H1 (cell line): ENCODE data around the gene ANKRD13B. TPM values are rescaled to one million over a fixed set of nuclear protein-coding genes. Genes with fewer than 3 reads are reported as not detected.

Experiments used
- CTCF ChIA-PET: fragments of 300-600 bp; sonication (Branson Sonifier 250); formaldehyde crosslinking; loops from one replicate; lab custom pipeline; 2021; ENCODE audit not compliant: partially characterized antibody; lab: Charles Lee
- POLR2A ChIA-PET: fragments of 300-600 bp; sonication (Branson Sonifier 250); formaldehyde crosslinking; loops from one replicate; lab custom pipeline; 2021; ENCODE audit warnings: inconsistent platforms; ENCODE audit not compliant: partially characterized antibody; lab: Charles Lee
- DNase-seq, 2 experiments: peaks; one replicate each; pipeline versions ENCODE4 v3.0.0 to v3.0.0-alpha.2; 2010 to 2022; ENCODE audit warnings: low spot score in 2 of 2, low read depth in 1 of 2, mixed read lengths in 1 of 2
- FAIRE-seq: peaks from 2 replicates; lab custom pipeline; 2011; peaks lifted over from hg19 to GRCh38; lab: Jason Lieb, UNC
- H2AFZ ChIP-seq: 2 replicates; pipeline ENCODE4 v1.8.1; 2012; ENCODE audit warnings: low read length, inconsistent platforms
- H2AK5ac ChIP-seq: 2 replicates; pipeline ENCODE4 v1.6.1; 2013; ENCODE audit warnings: low read depth, low read length
- H2BK120ac ChIP-seq: replicated peaks from 2 replicates; pipeline ENCODE3; 2013; ENCODE audit warnings: low read depth, low read length, inconsistent platforms
- H2BK12ac ChIP-seq: 2 replicates; pipeline ENCODE4 v1.6.1; 2013; ENCODE audit warnings: low read depth, low read length
- H2BK15ac ChIP-seq: 2 replicates; pipeline ENCODE4 v1.6.1; 2013; ENCODE audit warnings: low read length
- H2BK20ac ChIP-seq: 2 replicates; pipeline ENCODE4 v1.6.1; 2013; ENCODE audit warnings: low read length
- H2BK5ac ChIP-seq: 2 replicates; pipeline ENCODE4 v1.6.1; 2013; ENCODE audit warnings: low read depth, low read length
- H3K14ac ChIP-seq: 2 replicates; pipeline ENCODE4 v1.6.1; 2013; ENCODE audit warnings: inconsistent platforms; ENCODE audit not compliant: insufficient read length
- H3K18ac ChIP-seq: 2 replicates; pipeline ENCODE4 v1.6.1; 2013; ENCODE audit warnings: low read length; ENCODE audit errors: extremely low read depth
- H3K23ac ChIP-seq: 2 replicates; pipeline ENCODE4 v1.6.1; 2013; ENCODE audit warnings: inconsistent platforms; ENCODE audit not compliant: insufficient read length
- H3K23me2 ChIP-seq: 2 replicates; pipeline ENCODE4 v1.6.1; 2013; ENCODE audit warnings: low read depth, low read length
- H3K27ac ChIP-seq: 2 replicates; pipeline ENCODE4 v1.6.1; 2011; ENCODE audit warnings: low read depth, low read length, inconsistent platforms
- H3K27me3 ChIP-seq, 4 experiments: replicated peaks in 1 of 4; 1 replicate in 1 of 4; 2 replicates in 3 of 4; pipeline versions ENCODE4 v1.6.1 to v1.8.1; 2011 to 2013; ENCODE audit warnings: low read length in 3 of 4, mild to moderate bottlenecking in 3 of 4, inconsistent platforms in 2 of 4, mixed read lengths in 2 of 4, moderate library complexity in 1 of 4; ENCODE audit not compliant: control insufficient read depth in 3 of 4, insufficient read depth in 3 of 4; ENCODE audit errors: extremely low read depth in 1 of 4
- H3K36me3 ChIP-seq, 4 experiments: 2 replicates each; pipeline versions ENCODE4 v1.6.1 to v1.8.1; 2011 to 2013; ENCODE audit warnings: mild to moderate bottlenecking in 4 of 4, low read length in 3 of 4, moderate library complexity in 2 of 4, control low read depth in 1 of 4, inconsistent platforms in 1 of 4; ENCODE audit not compliant: insufficient read depth in 4 of 4, control insufficient read depth in 2 of 4
- H3K4ac ChIP-seq: replicated peaks from 2 replicates; pipeline ENCODE3; 2013; ENCODE audit warnings: low read length, low read depth, mixed read lengths, inconsistent platforms; ENCODE audit not compliant: insufficient read length
- H3K4me1 ChIP-seq, 4 experiments: replicated peaks in 1 of 4; 1 replicate in 1 of 4; 2 replicates in 3 of 4; pipeline versions ENCODE4 v1.6.1 to v1.8.1; 2011 to 2013; ENCODE audit warnings: low read length in 3 of 4, inconsistent platforms in 2 of 4, mixed read lengths in 1 of 4; ENCODE audit not compliant: insufficient read depth in 4 of 4, control insufficient read depth in 3 of 4
- H3K4me2 ChIP-seq, 2 experiments: 2 replicates each; pipeline versions ENCODE4 v1.6.1 to v1.8.1; 2011 to 2013; ENCODE audit warnings: low read depth in 2 of 2, low read length in 2 of 2, control low read depth in 1 of 2, inconsistent platforms in 1 of 2, mild to moderate bottlenecking in 1 of 2; ENCODE audit not compliant: insufficient read depth in 1 of 2
- H3K4me3 ChIP-seq, 4 experiments: fragments of 200-600, 300-600 bp in 1 of 4; sonication (generic), shearing (Covaris generic), sonication (Bioruptor Twin) in 1 of 4; 2 replicates each; pipeline versions ENCODE4 v1.5.1 to v1.8.1; 2011 to 2016; ENCODE audit warnings: low read length in 4 of 4, low read depth in 3 of 4, control low read depth in 2 of 4, inconsistent platforms in 2 of 4, mild to moderate bottlenecking in 2 of 4, mixed read lengths in 1 of 4, moderate library complexity in 1 of 4; ENCODE audit not compliant: insufficient read depth in 2 of 4; ENCODE audit errors: extremely low read depth in 1 of 4
- H3K56ac ChIP-seq: replicated peaks from 2 replicates; pipeline ENCODE3; 2013; ENCODE audit warnings: low read depth, mild to moderate bottlenecking, mixed read lengths, low read length, inconsistent platforms; ENCODE audit not compliant: insufficient read length
- H3K79me1 ChIP-seq: 2 replicates; pipeline ENCODE4 v1.6.1; 2013; ENCODE audit warnings: low read depth, low read length, control low read depth
- H3K79me2 ChIP-seq, 2 experiments: 2 replicates each; pipeline versions ENCODE4 v1.6.1 to v1.8.1; 2012 to 2013; ENCODE audit warnings: low read length in 2 of 2, mild to moderate bottlenecking in 2 of 2, inconsistent platforms in 1 of 2; ENCODE audit not compliant: insufficient read depth in 2 of 2, control insufficient read depth in 1 of 2
- H3K9ac ChIP-seq, 4 experiments: replicated peaks in 1 of 4; 1 replicate in 1 of 4; 2 replicates in 3 of 4; pipeline versions ENCODE4 v1.6.1 to v1.8.1; 2011 to 2013; ENCODE audit warnings: low read depth in 3 of 4, low read length in 3 of 4, control low read depth in 2 of 4, mild to moderate bottlenecking in 2 of 4, moderate library complexity in 2 of 4, inconsistent platforms in 1 of 4; ENCODE audit errors: extremely low read depth in 1 of 4
- H3K9me3 ChIP-seq, 2 experiments: 2 replicates each; pipeline versions ENCODE4 v1.6.1 to v1.8.1; 2012 to 2013; ENCODE audit warnings: mild to moderate bottlenecking in 2 of 2, moderate library complexity in 2 of 2, control low read depth in 1 of 2, inconsistent platforms in 1 of 2, low read depth in 1 of 2, low read length in 1 of 2, mixed read lengths in 1 of 2; ENCODE audit not compliant: insufficient read depth in 2 of 2
- H4K20me1 ChIP-seq, 2 experiments: replicated peaks in 1 of 2; 2 replicates each; pipeline versions ENCODE3 to v1.8.1; 2011 to 2013; ENCODE audit warnings: inconsistent platforms in 2 of 2, low read length in 2 of 2, mild to moderate bottlenecking in 1 of 2; ENCODE audit not compliant: insufficient read depth in 2 of 2, control insufficient read depth in 1 of 2
- H4K5ac ChIP-seq: 2 replicates; pipeline ENCODE4 v1.6.1; 2013; ENCODE audit warnings: low read length, low read depth, mixed read lengths, inconsistent platforms; ENCODE audit not compliant: insufficient read length
- H4K8ac ChIP-seq: 2 replicates; pipeline ENCODE4 v1.8.0; 2013; ENCODE audit warnings: mild to moderate bottlenecking, moderate library complexity, low read length, inconsistent platforms; ENCODE audit not compliant: insufficient read depth; ENCODE audit errors: extremely low read depth
- H4K91ac ChIP-seq: replicated peaks from 2 replicates; pipeline ENCODE3; 2013; ENCODE audit warnings: low read length, mixed read lengths, inconsistent platforms; ENCODE audit not compliant: insufficient read length
- KDM4A ChIP-seq: IDR thresholded peaks from one replicate; pipeline ENCODE4 v1.7.1; 2012; ENCODE audit warnings: low read depth, mild to moderate bottlenecking, moderate library complexity, low read length, inconsistent platforms; ENCODE audit not compliant: severe bottlenecking
- MAFK ChIP-seq: IDR thresholded peaks from 2 replicates; pipeline ENCODE4 v1.6.1; 2012; ENCODE audit warnings: low read depth, mild to moderate bottlenecking, improper control_type of control experiment, low read length
- RBBP5 ChIP-seq: IDR thresholded peaks from 2 replicates; pipeline ENCODE4 v1.7.1; 2012; ENCODE audit warnings: low read depth, mild to moderate bottlenecking, inconsistent platforms, low read length, moderate library complexity, borderline replicate concordance
- RNF2 ChIP-seq: fragments of 200-900, 300-1000 bp; sonication (generic); IDR thresholded peaks from 2 replicates; pipeline ENCODE4 v1.7.1; 2016; ENCODE audit warnings: borderline replicate concordance, low read depth, mild to moderate bottlenecking, antibody characterized with exemption, low read length; ENCODE audit not compliant: poor library complexity, severe bottlenecking; ENCODE audit errors: missing control alignments
- SIRT6 ChIP-seq: IDR thresholded peaks from one replicate; pipeline ENCODE4 v1.7.1; 2012; ENCODE audit warnings: low read length, inconsistent platforms
- ZNF274 ChIP-seq: IDR thresholded peaks from 2 replicates; pipeline ENCODE4 v1.7.0; 2012; ENCODE audit warnings: low read length, borderline replicate concordance; ENCODE audit errors: extremely low read depth
- WGBS, 2 experiments: shearing (Covaris generic) in 1 of 2; methylation state at CpG; one replicate each; pipeline versions ENCODE4 v1.1.6 to v1.1.7; 2013 to 2015; ENCODE audit warnings: low lambda C conversion rate in 2 of 2, mixed read lengths in 2 of 2, inconsistent platforms in 1 of 2, low coverage in 1 of 2, missing lambda C conversion rate in 1 of 2; ENCODE audit not compliant: insufficient replicate concordance in 2 of 2, insufficient coverage in 1 of 2, insufficient read length in 1 of 2; ENCODE audit errors: extremely low coverage in 1 of 2, missing lambda C conversion rate in 1 of 2; 5-methylcytosine and 5-hydroxymethylcytosine counted together
- polyA plus RNA-seq, 7 experiments: library from polyadenylated mRNA; depleted of rRNA in 3 of 7; stranded (reverse) in 5 of 7; unstranded in 2 of 7; fragments of >200 nt in 5 of 7; fragments of 200-250 nt in 2 of 7; gene quantifications; 1 replicate in 5 of 7; 2 replicates in 1 of 7; 4 replicates in 1 of 7; pipeline versions ENCODE4 v1.2.1 to v1.2.3, GENCODE V29; 2011 to 2013; ENCODE audit warnings: missing spikeins in 2 of 7, mixed read lengths in 2 of 7
- total RNA-seq: library from RNA; stranded (reverse); fragmentation: NEBNext Ultra II Directional; extraction: Animal tissue kit (Norgen Biotek cat#: 25700); gene quantifications from 2 replicates; pipeline ENCODE4 v1.2.1, GENCODE V29; 2021

Gene ANKRD13B
- total and polyA plus RNA-seq, 2 of the 8 experiments (the other 6 are each of a cell fraction or from before 2014, with no cell fraction given), result 16.4 to 48.5 TPM

- Histone ChIP-seq H3K56ac (no peak overlapping the region), H3K27me3 (no peaks in the 10 kb centered on the region), H4K20me1 (no peaks in the 10 kb centered on the region), H3K4me3 (no peak overlapping the region), H3K4me2 (no peak overlapping the region), H3K4ac (no peak overlapping the region), H2BK120ac (no peak overlapping the region), H2BK15ac (no peak overlapping the region), H3K14ac (no peak overlapping the region), H3K79me1 (no peaks in the 10 kb centered on the region), H4K91ac (no peak overlapping the region), H3K23me2 (no peaks in the 10 kb centered on the region), H3K27ac (no peak overlapping the region), H2AFZ (no peak overlapping the region), H3K9me3 (no peaks in the 10 kb centered on the region), H2AK5ac (no peak overlapping the region), H3K4me1 (no peaks in the 10 kb centered on the region), H3K23ac (no peak overlapping the region), H3K36me3 (no peaks in the 10 kb centered on the region), H2BK5ac (no peak overlapping the region), H3K18ac (no peak overlapping the region), H4K8ac (no peak overlapping the region), H2BK20ac (no peak overlapping the region), H3K79me2 (no peaks in the 10 kb centered on the region), H2BK12ac (no peak overlapping the region), H4K5ac (no peak overlapping the region), H3K9ac (no peak overlapping the region)
- DNase-seq, result no peak
- CTCF ChIA-PET, result interaction anchor here (0.7 to 2.1 kb wide), 6 partner anchors 13 to 123 kb away, joined by 3 to 7 read pairs (median 4); no protein-coding TSS in a partner anchor
- no peak for TF ChIP-seq RNF2
- TF ChIP-seq MAFK, result no peak
- TF ChIP-seq RBBP5, result no peak
- no peak for TF ChIP-seq ZNF274
- no peak for TF ChIP-seq KDM4A
- TF ChIP-seq SIRT6, result no peak
- POLR2A ChIA-PET, result no interaction called here
- FAIRE-seq, result no peak
- 95% methylated on average over 6 of the region's 6 CpGs; no CpG with 5 or more reads in 1 of the 2 experiments for WGBS, 2 experiments
These were observed 62.4 kb downstream of the ANKRD13B start for GRCh38 chr17:29655323-29655722.
